HG02943 (cell line): ENCODE results near the gene KLF1.
A peak's percentile ranks its signal among the peaks of the same experiment; 100 is the strongest.
"Not testable (repeated sequence)": the region's sequence is repeated elsewhere in the genome, so short reads cannot be mapped to it uniquely, and the experiment has no call there.

Source experiments
- ATAC-seq: cut with Tn5 transposase; IDR thresholded peaks from one replicate; pipeline ENCODE4 v1.9.1; 2021; ENCODE audit warnings: mild to moderate bottlenecking, low read depth, moderate library complexity; ENCODE audit not compliant: unreplicated experiment

Gene KLF1

DNA sequence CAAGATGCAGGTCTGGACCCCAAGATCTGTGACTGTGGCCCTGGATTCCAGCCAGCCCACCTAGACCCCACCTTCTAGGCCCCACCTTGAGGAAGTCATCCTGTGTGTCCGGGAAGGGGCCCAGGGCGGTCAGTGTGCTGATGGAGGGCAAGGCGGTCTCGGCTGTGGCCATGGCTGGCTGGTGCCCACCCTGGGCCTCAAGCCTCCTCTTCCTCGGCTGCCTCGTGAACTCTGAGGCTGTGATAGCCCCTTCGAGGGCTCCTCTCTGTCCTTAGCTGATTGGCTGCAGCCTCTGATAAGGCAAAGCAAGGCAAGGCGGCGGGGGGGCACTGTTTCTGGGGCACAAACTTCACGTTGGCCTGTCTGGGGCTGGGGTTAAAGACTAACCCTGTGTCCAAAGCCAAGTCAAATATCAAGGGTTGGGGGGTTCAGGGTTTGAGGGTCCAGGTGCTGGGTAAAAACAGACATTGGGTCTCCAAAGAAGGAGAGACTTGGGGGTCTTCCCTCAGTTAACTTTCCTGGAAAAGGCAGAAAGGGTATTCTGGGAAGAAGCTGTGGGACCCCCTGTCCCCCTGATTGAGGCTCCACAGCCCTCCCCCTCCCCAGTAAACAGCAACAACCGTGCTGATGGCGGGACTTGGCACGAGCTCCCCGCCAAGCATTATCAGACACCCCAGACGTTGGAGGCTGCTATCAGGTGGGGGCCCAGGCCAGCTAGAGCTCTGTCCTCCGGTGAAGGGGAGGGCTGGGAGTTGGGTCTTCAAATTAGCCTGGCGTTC lies at the start of gene KLF1:
Gene KLF1 (minus strand): TSS at position 233 of the 779 bp plus-strand sequence. CDS start 61 bp downstream, at position 172.
- no peak for ATAC-seq

DNA sequence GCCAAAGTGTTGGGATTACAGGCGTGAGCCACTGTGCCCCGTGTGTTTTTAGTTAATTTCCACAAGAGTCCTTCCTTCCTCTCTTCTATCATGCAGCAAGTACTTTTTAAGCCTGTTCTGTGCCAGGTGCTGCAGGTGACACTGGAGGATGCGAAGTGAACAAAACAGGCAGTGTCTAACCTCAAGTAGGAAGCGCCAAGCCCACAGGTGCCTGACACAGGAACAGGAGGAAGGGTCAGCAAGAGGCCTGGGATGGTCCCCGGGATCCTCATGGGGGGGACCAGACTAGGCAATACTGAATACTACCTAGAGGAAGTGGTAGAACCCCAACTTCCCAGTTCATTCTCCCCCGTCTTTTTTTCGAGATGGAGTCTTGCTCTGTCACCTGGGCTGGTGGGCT lies 49.6 kb upstream of the KLF1 start:
- ATAC-seq: no peak

DNA sequence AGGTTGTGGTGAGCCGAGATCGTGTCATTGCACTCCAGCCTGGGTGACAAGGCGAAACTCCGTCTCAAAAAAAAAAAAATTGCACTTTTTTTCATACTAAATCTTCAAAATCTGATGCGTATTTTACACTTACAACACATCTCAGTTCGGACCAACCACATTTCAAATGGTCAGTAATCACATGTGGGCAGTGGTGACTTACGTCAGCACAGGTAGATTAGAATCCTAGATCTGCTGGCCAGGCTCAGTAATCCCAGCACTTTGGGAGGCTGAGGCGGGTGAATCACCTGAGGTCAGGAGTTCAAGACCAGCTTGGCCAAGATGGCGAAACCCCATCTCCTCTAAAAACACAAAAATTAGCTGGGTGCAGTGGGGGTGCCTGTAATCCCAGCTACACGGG lies 48.1 kb upstream of the KLF1 start:
- ATAC-seq: no peak

DNA sequence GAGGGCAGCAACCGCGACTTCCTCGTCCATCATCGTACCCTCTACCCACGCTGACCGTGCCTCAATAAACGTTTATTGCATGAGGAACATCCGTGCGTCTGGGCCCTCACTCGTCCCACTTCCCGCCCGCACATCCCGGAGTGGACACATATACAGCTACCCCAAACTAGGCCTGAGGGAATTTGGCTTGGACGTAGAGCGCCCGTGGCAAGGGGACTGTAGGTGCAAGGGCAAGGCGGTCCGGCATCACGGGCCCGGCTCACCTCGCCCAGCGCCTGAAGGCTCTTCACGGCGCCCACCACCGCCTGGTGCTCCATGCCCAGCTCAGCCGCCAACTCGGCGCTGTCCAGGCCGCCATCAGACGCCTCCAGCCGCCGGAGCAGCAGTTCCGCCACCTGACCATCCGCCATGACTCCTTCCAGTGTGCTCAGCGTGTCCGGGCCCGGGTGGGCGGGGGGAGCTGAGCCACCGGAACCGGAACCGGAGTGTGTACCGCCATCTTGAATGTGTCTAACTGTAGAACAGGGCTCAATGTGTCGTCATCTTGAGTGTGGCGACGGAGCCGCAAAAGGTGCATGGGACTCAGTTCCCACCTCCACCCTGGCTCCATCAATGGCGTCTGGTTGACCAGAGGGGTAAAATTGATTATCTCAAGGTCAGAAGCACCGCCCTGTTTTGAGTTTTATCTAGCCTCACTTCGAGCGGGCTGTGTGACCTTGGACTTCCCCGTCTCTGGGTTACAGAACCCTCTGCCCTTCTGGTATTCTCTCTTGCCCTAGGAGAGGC lies 46.5 kb upstream of the KLF1 start, which contains the start of gene FARSA:
Gene FARSA (minus strand): TSS at position 425 of the 786 bp plus-strand sequence. CDS start 15 bp downstream, at position 410.
- peak; percentile 25 for ATAC-seq

DNA sequence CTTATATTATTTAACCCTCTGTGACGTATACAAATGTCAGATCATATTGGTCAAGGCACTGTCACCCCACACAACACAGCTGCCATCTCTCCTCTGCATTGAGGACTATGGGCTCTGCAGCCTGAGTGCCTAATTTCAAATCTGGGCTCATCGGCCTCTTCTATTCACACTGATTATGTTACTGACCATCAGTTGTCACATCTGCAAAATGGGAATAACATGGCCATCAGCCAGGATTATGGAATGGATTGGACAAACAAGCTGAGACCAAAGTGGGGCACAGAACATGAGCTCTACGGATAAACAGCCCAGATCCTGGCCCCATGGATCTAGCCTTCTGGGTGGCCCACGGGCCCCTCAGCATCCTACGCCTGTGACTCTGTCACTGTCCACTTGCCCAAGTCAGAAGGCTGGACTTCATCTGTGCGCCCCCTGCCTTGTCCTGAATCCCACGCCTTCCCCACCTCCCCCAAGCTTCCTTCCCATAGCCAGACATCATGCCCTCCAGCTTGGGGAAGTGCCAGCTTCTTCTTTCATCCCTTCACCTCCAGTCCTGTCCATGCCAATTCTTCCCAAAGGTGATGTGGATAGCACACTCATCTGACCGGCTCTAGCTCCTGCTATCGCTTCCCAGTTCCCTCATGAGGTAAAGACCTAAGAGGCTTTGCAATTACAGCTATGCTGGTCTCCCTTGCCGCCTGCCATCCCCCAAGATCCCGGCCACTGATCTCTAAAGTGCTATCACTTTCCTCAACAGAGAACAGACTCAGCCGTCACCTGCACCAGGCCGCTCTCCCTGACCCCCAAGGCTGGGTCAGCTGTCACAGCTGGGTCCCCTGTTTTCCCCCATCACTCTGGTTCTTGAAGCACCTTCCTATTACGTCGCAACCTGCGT lies 45.6 kb upstream of the KLF1 start:
- ATAC-seq: no peak

DNA sequence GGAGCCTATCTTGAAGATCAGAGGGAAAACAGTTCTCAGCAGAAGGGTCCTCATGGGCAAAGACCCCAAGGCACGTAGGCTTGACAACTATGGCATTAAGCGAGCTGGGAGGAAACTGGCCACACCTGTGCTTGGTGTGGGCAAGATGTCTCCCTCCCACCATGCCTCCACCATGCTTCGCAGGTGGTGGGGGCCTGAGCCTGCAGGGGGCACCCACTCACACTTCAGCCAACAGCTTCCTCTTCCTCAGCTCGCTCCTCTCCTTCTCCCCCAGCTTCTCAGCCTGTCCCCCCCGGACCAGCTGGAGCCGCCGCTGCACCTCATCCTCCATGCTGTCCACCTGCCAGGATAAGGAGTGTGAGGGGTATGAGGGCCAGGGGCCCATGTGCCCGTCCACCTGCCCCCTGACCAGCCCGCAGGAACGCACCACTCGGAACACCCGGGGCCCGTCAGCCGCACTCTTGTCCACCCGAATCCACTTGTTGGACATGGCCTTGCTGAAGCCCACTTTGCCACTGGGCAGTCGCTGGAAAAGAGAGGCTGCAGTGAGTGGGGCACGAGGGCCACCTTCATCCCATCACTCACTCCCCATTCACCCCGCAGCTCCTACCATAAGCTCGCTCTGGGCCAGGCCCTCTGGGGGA lies 43.1 kb upstream of the KLF1 start:
- no peak for ATAC-seq

DNA sequence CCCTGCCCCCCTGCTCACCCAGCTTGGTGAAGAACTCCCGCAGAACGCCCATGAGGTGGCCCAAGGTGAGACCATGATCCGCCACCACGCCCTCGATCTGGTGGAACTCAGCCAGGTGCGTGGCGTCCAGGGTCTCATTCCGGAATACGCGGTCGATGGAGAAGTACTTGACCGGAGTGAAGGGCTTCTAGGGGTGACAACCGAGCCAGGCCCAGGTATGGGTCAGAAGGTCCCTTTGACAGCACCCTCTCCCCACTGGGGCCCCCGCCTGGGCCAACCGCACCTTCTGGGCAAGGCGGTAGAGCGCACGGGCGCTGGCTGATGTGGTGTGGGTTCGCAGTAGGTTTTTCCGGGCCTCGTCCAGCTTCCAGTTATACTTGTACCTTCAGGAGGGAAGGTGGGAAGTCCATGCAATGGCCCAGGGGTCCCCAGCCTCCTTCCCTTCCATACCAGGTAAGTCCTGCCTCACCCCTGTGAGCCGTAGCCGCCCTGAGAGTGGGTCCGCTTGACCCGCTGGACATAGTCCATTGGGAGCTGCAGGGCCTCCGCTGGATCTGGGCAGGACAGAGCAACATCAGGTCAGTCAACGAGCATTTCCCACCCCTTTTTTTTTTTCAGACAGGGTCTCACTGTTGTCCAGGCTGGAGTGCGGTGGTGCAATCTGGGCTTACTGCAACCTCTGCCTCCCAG lies 37.8 kb upstream of the KLF1 start:
- ATAC-seq: no peak

DNA sequence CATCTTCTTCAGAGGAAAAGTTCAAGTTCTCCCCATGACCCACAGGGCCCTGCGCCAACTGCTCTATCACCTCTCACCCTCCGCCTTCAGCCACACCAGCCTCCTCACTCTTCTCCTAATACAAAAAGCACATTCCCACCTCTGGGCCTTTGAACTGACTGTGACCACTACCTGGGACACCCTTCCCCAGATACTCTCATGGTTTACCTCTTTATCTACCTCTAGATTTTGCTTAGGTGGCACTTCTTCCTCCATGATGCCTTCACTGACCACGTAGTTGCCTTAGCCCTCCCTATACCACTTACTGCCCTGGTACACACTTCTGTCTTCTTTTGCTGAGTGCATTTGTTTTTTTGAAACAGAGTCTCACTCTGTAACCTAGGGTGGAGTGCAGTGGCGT lies 36.0 kb upstream of the KLF1 start:
- no peak for ATAC-seq

DNA sequence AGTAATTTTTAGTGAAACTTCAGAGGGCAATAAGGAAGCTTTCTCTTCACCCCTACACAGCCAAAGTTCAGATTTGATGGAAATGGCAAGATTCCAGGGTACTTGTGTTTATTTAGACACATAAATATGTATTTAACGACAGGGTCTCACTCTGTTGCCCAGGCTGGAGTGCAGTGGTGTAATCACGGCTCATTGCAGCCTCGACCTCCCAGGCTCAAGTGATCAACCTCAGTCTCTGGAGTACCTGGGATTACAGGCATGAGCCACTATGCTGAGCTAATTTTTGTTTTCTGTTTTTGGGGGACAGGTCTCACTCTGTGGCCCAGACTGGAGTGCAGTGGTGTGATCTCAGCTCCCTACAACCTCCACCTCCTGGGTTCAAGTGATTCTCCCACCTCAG lies 34.0 kb upstream of the KLF1 start:
- ATAC-seq: no peak

DNA sequence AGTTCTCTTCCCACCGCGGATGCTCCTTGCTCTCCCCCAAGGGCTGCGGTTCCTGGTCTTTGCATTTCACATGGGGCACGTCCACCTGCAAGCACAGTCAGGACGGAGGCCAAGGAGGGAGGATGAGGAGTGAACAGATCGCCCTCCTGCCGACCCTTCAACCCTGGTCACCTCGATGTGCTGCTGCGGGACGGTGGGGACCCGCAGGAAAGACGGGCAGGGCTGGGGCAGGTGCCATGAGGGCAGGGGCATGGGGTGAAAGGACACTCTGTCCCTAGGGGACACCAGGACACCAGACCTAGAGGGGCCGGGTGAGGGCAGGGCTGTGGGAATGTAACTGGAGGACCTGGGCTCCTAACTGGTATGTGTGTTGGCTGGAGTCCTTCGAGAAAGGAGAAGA lies 31.3 kb upstream of the KLF1 start:
- ATAC-seq: no peak

DNA sequence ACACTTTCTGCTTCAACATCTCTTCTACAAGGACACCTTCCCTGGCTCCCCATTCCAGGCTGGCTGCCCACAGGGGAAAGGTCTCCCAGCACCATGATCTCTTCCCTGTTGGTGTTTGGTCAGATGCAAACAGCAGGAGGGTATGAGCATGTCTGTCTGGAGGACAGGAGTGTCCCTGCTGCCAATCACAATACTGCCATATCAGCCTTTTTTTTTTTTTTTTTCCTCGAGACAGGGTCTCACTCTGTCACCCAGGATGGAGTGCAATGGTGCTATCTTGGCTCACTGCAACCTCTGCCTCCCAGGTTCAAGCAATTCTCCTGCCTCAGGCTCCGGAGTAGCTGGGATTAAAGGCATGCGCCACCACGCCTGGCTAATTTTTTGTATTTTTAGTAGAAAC lies 28.9 kb upstream of the KLF1 start:
- not testable (repeated sequence) for ATAC-seq

DNA sequence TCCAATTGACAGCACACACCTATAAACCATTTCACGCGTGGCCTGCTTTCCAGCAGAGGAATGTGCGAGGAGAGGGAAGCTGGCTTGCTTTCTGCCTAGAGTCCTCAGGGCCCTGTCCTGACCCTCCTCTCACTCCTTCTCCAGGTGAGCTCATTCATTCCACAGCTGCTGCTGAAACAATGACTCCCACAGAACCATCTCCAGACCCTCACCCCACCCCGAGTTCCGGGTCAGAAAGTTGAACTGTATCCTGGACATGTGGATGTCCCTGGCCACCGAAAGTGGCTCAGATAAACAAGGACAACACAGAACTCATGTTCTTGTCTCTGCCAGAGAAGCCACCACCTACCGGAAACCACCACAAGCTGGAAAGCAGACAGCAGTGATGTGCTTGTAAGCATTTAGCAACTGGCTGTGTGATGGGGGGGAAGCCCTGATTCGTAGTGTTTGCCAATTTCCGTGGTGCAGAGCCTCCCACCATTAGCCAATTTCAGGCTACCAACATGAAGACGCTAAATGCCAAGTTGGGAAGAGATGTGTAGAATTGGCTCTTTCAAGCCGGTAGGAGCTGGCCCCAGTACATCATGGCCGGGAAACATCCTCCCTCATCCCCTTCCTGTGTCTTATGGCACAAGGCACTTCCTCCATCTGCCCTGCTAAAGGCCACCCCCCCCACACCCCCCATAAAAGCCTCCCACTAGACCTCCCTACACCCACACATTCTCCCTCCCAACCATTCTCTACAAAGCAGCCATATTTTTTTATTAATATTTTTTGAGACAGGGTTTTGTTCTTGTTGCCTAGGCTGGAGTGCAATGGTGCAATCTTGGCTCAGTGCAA lies 27.1 kb upstream of the KLF1 start:
- no peak for ATAC-seq

DNA sequence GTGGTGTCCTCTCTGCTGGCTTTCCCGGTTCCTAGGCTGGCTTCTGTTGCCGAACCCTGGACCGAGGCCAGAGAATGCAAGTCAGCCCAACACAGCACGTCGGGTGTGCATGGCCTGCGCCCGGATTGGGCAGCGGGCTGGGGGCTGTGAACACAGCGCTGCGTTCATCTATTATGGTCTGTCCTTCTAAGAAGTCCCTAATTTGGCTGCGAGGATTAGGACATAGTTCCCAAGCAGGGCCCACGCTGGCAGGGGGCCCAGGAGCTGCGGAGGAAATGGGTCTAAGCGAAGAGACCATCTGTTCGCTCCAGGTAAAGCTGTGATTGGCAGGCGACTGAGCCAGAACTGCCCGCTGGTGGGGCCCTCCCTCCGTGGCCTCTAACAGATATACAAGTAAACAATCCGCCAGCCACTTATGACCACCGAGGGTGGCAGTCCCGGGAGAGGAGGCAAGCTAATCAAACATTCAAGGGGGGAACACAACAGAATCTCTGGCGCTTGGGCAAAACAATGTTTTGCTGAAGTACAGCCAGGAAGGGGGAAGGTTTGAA lies 26.1 kb upstream of the KLF1 start:
- no peak for ATAC-seq

DNA sequence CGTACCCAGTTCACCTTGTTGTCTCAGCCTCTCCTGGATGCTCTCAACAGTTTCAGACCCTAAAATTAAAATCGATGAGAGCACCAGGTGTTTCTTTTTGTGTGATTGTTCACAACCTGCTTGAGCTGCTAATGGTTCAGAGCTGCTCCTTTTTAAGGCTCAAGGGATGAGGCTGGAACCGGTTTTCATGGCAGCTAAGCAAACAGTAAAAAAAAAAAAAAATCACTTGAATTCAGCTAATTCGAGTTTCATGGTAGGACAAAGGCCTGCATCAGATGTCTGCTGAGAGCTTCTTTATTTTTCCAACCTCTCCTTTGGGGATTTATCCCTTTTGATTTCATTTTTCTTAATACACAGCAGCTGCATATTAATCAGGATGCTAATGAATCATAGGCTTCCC lies 25.6 kb upstream of the KLF1 start:
- ATAC-seq: no peak

DNA sequence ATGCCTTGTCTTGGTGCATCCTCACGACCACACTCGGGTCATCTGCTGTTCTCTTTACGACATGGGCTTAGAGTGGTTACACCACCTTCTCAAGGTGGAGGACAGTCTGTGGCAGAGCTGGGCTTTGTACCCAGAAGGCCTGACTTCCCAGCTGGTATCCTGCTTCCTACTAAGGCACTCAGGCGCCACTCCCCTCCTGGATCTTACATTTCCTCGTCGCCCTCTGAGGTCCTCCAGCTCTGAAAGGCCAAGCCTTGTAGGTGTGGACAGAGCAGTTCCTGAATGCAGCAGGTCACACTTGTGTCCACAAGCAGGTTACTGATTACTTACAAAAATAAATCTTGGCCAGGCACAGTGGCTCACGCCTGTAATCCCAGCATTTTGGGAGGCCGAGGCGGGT lies 20.2 kb upstream of the KLF1 start:
- ATAC-seq: no peak

DNA sequence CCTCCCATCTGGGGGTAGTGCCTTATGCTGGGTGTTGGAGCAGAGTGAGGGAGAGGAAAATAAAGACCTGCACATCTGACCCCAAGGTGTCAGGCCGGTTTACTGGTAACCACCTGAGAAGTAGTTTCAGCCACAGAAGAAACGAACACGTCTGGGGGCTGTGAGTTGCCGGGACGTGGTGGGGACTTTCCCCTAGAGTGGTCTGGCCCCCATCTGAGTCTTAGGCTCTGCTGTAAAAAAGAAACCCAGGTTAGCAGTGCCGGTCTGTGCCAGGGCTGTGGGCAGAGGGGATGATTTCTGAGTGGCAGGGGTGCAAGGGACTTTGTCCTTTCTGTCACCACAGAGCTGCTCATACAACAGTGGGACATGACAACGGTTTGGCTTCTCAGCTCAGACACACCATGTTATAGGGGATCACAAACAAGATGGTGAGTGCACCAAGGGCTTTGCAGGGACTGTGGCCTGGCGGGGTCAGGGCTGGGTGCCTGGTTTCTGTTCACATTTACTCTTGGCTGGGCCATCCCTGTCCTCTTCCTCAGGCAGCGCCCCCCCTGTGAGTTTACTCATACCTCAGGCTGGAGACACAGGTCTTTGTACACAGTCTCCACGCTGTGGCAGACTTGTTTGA lies 13.0 kb upstream of the KLF1 start:
- ATAC-seq: peak; percentile 77

DNA sequence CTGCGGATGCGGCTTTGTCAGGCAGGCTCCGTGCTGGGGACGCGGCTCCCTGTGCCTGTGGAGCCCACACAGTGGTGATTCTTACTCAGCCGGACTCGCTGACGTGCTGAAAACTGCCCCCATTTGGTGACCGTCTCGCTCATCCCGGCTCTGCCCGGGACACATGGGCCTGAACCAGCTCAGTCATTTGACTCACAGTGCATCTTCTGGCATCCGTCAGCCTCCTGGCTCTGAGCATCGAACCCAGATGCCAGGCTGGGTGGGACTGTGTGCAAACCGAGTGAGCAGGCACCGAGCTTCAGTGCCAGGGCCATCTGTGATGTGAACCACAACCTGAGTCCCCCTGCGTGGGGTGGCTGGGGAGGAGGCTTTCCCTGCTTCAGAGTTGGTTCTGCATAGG lies 9.5 kb upstream of the KLF1 start:
- ATAC-seq: no peak

DNA sequence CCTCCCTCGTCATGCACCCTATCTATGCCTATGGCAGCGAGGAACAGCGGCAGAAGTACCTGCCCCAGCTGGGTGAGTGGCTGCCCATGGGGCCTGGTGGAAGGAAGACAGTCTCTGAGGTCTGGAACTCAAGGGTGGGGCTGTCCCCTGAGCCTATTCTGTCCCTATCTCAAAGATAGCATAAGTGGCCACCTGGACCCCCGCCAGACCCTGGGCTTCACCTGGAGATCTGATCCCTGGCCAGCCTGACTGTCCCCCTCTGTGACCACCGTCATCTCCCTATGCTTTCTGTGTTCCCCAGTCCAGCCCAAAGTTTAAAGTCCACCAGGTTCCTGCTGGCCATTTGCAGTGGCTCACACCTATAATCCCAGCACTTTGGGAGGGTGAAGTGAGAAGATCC lies 6.6 kb upstream of the KLF1 start:
- ATAC-seq: no peak
